ENCODE measurements around the gene DNMT3A. TPM values are rescaled to one million over a fixed set of nuclear protein-coding genes. Genes with fewer than 3 reads are reported as not detected.

Gene DNMT3A
- total and polyA plus RNA-seq, 2 experiments from 2014 or later: 47.2 to 80.4 TPM

- TF ChIP-seq, protein P1, sequence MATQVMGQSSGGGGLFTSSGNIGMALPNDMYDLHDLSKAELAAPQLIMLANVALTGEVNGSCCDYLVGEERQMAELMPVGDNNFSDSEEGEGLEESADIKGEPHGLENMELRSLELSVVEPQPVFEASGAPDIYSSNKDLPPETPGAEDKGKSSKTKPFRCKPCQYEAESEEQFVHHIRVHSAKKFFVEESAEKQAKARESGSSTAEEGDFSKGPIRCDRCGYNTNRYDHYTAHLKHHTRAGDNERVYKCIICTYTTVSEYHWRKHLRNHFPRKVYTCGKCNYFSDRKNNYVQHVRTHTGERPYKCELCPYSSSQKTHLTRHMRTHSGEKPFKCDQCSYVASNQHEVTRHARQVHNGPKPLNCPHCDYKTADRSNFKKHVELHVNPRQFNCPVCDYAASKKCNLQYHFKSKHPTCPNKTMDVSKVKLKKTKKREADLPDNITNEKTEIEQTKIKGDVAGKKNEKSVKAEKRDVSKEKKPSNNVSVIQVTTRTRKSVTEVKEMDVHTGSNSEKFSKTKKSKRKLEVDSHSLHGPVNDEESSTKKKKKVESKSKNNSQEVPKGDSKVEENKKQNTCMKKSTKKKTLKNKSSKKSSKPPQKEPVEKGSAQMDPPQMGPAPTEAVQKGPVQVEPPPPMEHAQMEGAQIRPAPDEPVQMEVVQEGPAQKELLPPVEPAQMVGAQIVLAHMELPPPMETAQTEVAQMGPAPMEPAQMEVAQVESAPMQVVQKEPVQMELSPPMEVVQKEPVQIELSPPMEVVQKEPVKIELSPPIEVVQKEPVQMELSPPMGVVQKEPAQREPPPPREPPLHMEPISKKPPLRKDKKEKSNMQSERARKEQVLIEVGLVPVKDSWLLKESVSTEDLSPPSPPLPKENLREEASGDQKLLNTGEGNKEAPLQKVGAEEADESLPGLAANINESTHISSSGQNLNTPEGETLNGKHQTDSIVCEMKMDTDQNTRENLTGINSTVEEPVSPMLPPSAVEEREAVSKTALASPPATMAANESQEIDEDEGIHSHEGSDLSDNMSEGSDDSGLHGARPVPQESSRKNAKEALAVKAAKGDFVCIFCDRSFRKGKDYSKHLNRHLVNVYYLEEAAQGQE (IDR thresholded peaks at IDR 0.05; ENCODE audit: unreplicated experiment): no peak
- TF ChIP-seq ZNF331 (CRISPR knock-in tag; IDR thresholded peaks at IDR 0.05; ENCODE audit: low read depth): no peak
- TF ChIP-seq EZH2 (IDR thresholded peaks at IDR 0.05; ENCODE audit: low read depth, unreplicated experiment): no peak
- TF ChIP-seq JUNB (IDR thresholded peaks at IDR 0.05; ENCODE audit: unreplicated experiment): no peak
These were observed 96.6 kb downstream of the DNMT3A start (continued) for GRCh38 chr2:25245141-25245540.

DNA sequence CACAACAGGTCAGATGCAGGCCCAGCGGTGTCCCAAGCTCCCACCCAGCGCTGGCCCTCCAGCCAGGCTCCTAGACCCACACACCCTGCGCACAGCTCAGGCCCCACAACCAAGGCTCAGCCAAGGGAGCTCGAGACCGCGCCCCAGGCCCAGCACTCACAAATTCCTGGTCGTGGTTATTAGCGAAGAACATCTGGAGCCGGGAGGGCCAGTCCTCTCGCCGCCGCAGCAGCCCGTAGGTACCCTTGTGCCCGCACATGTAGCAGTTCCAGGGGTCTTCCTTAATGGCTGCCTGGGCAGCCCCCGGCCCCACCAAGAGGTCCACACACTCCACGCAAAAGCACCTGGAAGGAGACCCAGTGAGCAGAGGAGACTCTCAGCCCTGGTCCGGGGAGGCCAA, 97.7 kb downstream of the DNMT3A start:
- peaks cover 4% of the 10 kb centered on the region; the same call in 1 of the 2 replicates for H3K4me1 ChIP-seq (ENCODE audit: insufficient read depth)
- ATAC-seq (no peak), DNase-seq (ENCODE audit: low spot score) (no peak)
- peaks cover 70% of the 10 kb centered on the region for H3K36me3 ChIP-seq (ENCODE audit: insufficient read depth)
- Mint-ChIP-seq H3K4me1 (peaks cover 10% of the 10 kb centered on the region), H3K9me3 (no peaks in the 10 kb centered on the region; the same call in 1 of the 3 replicates), H3K27ac (no peak overlapping the region), H3K4me3 (no peak overlapping the region), H3K27me3 (ENCODE audit: insufficient read depth, low read depth, poor library complexity) (peaks cover 6% of the 10 kb centered on the region), H3K36me3 (ENCODE audit: low read depth) (peaks cover 97% of the 10 kb centered on the region)
- H3K27me3 ChIP-seq (ENCODE audit: insufficient read depth): no peaks in the 10 kb centered on the region
- H2AFZ ChIP-seq: no peak overlapping the region
- H3K79me2 ChIP-seq (replicated peaks; ENCODE audit: insufficient read depth): peaks cover 15% of the 10 kb centered on the region
- no peaks in the 10 kb centered on the region for H3K9me2 ChIP-seq (ENCODE audit: insufficient read depth)
- no peak overlapping the region for H3K4me2 ChIP-seq
- H3K27ac ChIP-seq (ENCODE audit: low read depth): no peak overlapping the region
- 0 out of 2 replicates have a peak, but pooled peaks cover 12% of the 10 kb centered on the region for H3F3A ChIP-seq (replicated peaks; ENCODE audit: low read depth)
- TF ChIP-seq, protein P1 (IDR thresholded peaks at IDR 0.05; ENCODE audit: unreplicated experiment): no peak
- TF ChIP-seq ZNF114 (CRISPR knock-in tag; IDR thresholded peaks at IDR 0.05): no peak
- TF ChIP-seq JUNB (IDR thresholded peaks at IDR 0.05; ENCODE audit: unreplicated experiment): no peak
- TF ChIP-seq EZH2phosphoT487 (IDR thresholded peaks at IDR 0.05; ENCODE audit: unreplicated experiment): no peak
- no peak for TF ChIP-seq ZNF462 (CRISPR knock-in tag; IDR thresholded peaks at IDR 0.05)
- H3K4me3 ChIP-seq: no peak overlapping the region
- peaks cover 29% of the 10 kb centered on the region for H4K20me1 ChIP-seq (replicated peaks; ENCODE audit: insufficient read depth)

Data from GM23338 (cell line).